Stimulated activated naive CD4-positive, alpha-beta T cell (primary cell): Measurements from ENCODE around the gene IL1RAPL2.
"Not testable (repeated sequence)": the region's sequence is repeated elsewhere in the genome, so short reads cannot be mapped to it uniquely, and the experiment has no call there.

Source experiments
- DNase-seq, 6 experiments: peaks; one replicate each; lab custom pipeline; 2025; lab: John Stamatoyannopoulos, UW

The IL1RAPL2 gene

GRCh38 chrX:104565791-104566680 lies at the start of gene IL1RAPL2:
TSS of gene IL1RAPL2 (plus strand) at chrX:104566199.
- DNase-seq = no peak

GRCh38 chrX:104522386-104522785 lies 43.6 kb upstream of the IL1RAPL2 start:
- DNase-seq = no peak

- no peak for DNase-seq
Measured at GRCh38 chrX:104523858-104524257, 42.1 kb upstream of the IL1RAPL2 start.

GRCh38 chrX:104539081-104539480 lies 26.9 kb upstream of the IL1RAPL2 start:
- no peak for DNase-seq

GRCh38 chrX:104542447-104542846 lies 23.6 kb upstream of the IL1RAPL2 start:
- not testable (repeated sequence) for DNase-seq

- no peak for DNase-seq
Measured at GRCh38 chrX:104564335-104564734, 1.7 kb upstream of the IL1RAPL2 start.

GRCh38 chrX:104564921-104565703 lies 887 bp upstream of the IL1RAPL2 start:
- DNase-seq = no peak

- no peak for DNase-seq
Measured at GRCh38 chrX:104566681-104567501, 892 bp downstream of the IL1RAPL2 start.

- DNase-seq = no peak
Measured at GRCh38 chrX:104567506-104567905, 1.5 kb downstream of the IL1RAPL2 start.

- DNase-seq = no peak
Measured at GRCh38 chrX:104568304-104568915, 2.4 kb downstream of the IL1RAPL2 start.

GRCh38 chrX:104618106-104618895 lies 52.3 kb downstream of the IL1RAPL2 start:
- no peak for DNase-seq

GRCh38 chrX:104621781-104622180 lies 55.8 kb downstream of the IL1RAPL2 start:
- no peak for DNase-seq

GRCh38 chrX:104641176-104641575 lies 75.2 kb downstream of the IL1RAPL2 start:
- DNase-seq = no peak

- DNase-seq = no peak
Measured at GRCh38 chrX:104647084-104647483, 81.1 kb downstream of the IL1RAPL2 start.

- no peak for DNase-seq
Measured at GRCh38 chrX:104659005-104659744, 93.2 kb downstream of the IL1RAPL2 start.

GRCh38 chrX:104660092-104660491 lies 94.1 kb downstream of the IL1RAPL2 start:
- DNase-seq = no peak

GRCh38 chrX:104662694-104663093 lies 96.7 kb downstream of the IL1RAPL2 start:
- no peak for DNase-seq

GRCh38 chrX:104665691-104666090 lies 99.7 kb downstream of the IL1RAPL2 start:
- DNase-seq = no peak

GRCh38 chrX:104668550-104668949 lies 102.6 kb downstream of the IL1RAPL2 start:
- DNase-seq = no peak

GRCh38 chrX:104669063-104669462 lies 103.1 kb downstream of the IL1RAPL2 start:
- no peak for DNase-seq
